Suprapubic skin (tissue), 4 donors: ENCODE measurements around the gene CEL. TPM values are rescaled to one million over a fixed set of nuclear protein-coding genes. Genes with fewer than 3 reads are reported as not detected.
"Not testable (repeated sequence)": the region's sequence is repeated elsewhere in the genome, so short reads cannot be mapped to it uniquely, and the experiment has no call there.

ENCODE experiments used
- DNase-seq, 2 donors: peaks; one replicate each; pipeline ENCODE4 v3.0.0-alpha.2; 2019; ENCODE audit warnings: low spot score in 2 of 2
- H3K27ac ChIP-seq: fragments of 200-600 bp; sonication (generic); one replicate; pipeline ENCODE4 v1.5.1; 2019
- H3K27me3 ChIP-seq: fragments of 200-600 bp; sonication (generic); one replicate; pipeline ENCODE4 v1.5.1; 2019
- H3K36me3 ChIP-seq: fragments of 200-600 bp; sonication (generic); one replicate; pipeline ENCODE4 v1.5.1; 2019
- H3K4me1 ChIP-seq: fragments of 200-600 bp; sonication (generic); one replicate; pipeline ENCODE4 v1.5.1; 2019
- H3K4me3 ChIP-seq: fragments of 200-600 bp; sonication (generic); one replicate; pipeline ENCODE4 v1.5.1; 2019; ENCODE audit warnings: mild to moderate bottlenecking
- H3K9me3 ChIP-seq: fragments of 200-600 bp; sonication (generic); one replicate; pipeline ENCODE4 v1.5.1; 2019
- CTCF ChIP-seq, 2 donors: fragments of 200-600 bp in 1 of 2; fragments of 450-650 bp in 1 of 2; sonication (generic) in 1 of 2; IDR thresholded peaks; one replicate each; pipeline ENCODE4 v1.5.1; 2016 to 2019; ENCODE audit warnings: antibody characterized with exemption in 2 of 2, mild to moderate bottlenecking in 1 of 2, moderate library complexity in 1 of 2
- EP300 ChIP-seq: sonication (generic); formaldehyde crosslinking; IDR thresholded peaks from one replicate; pipeline ENCODE4 v1.6.1; 2017; ENCODE audit warnings: antibody characterized with exemption
- POLR2A ChIP-seq, 2 donors: fragments of 450-650 bp; IDR thresholded peaks; one replicate each; pipeline ENCODE4 v1.6.1; 2017; ENCODE audit warnings: antibody characterized with exemption in 2 of 2, mild to moderate bottlenecking in 2 of 2, moderate library complexity in 2 of 2
- POLR2AphosphoS5 ChIP-seq, 3 donors: sonication (generic); formaldehyde crosslinking; IDR thresholded peaks; one replicate each; pipeline ENCODE4 v1.6.1; 2017; ENCODE audit warnings: antibody characterized with exemption in 3 of 3
- WGBS: methylation state at CpG from one replicate; pipeline ENCODE4 v1.1.5; 2018; 5-methylcytosine and 5-hydroxymethylcytosine counted together
- total RNA-seq, 4 donors: library from RNA; depleted of rRNA; stranded (reverse); fragments of >200 nt; gene quantifications; one replicate each; pipeline ENCODE4 v1.1.0, GENCODE V29; 2016

The CEL gene
- total RNA-seq, 4 donors from 2014 or later = 5.2 to 10.7 (median 5.9) TPM

GRCh38 chr9:133035669-133036068, 26.1 kb upstream of the CEL start:
- 74% methylated on average over 6 of the region's 6 CpGs for WGBS
- Histone ChIP-seq H3K9me3 (no peaks in the 10 kb centered on the region), H3K4me1 (peaks cover 27% of the 10 kb centered on the region), H3K4me3 (no peak overlapping the region), H3K36me3 (no peaks in the 10 kb centered on the region), H3K27me3 (no peaks in the 10 kb centered on the region), H3K27ac (no peak overlapping the region)
- DNase-seq = peak in 1 of 2 donors; percentile 7
- no peak for TF ChIP-seq CTCF (IDR thresholded peaks at IDR 0.05)
- TF ChIP-seq EP300 = no peak
- no peak for TF ChIP-seq POLR2A (IDR thresholded peaks at IDR 0.05)
- TF ChIP-seq POLR2AphosphoS5 (IDR thresholded peaks at IDR 0.05) = no peak

- H3K36me3 ChIP-seq = peaks cover 12% of the 10 kb centered on the region
- no peak overlapping the region for H3K27ac ChIP-seq
- no peaks in the 10 kb centered on the region for H3K27me3 ChIP-seq
- DNase-seq = no peak
- H3K9me3 ChIP-seq = no peaks in the 10 kb centered on the region
- 91% methylated on average over 25 of the region's 25 CpGs for WGBS
- H3K4me1 ChIP-seq = peaks cover 8% of the 10 kb centered on the region
- TF ChIP-seq EP300 (no peak), CTCF (IDR thresholded peaks at IDR 0.05) (no peak), POLR2AphosphoS5 (IDR thresholded peaks at IDR 0.05) (no peak), POLR2A (IDR thresholded peaks at IDR 0.05) (no peak)
- no peak overlapping the region for H3K4me3 ChIP-seq
Measured at GRCh38 chr9:133037775-133038515, 23.8 kb upstream of the CEL start.

- 85% methylated on average over 12 of the region's 12 CpGs for WGBS
- H3K9me3 ChIP-seq, H3K27me3 ChIP-seq, H3K27ac ChIP-seq, H3K4me1 ChIP-seq, H3K4me3 ChIP-seq, DNase-seq: not testable (repeated sequence)
- TF ChIP-seq CTCF (IDR thresholded peaks at IDR 0.05) = peak; percentile 20 to 55
- peaks cover 43% of the 10 kb centered on the region for H3K36me3 ChIP-seq
Measured at GRCh38 chr9:133040892-133041479, 20.8 kb upstream of the CEL start.

- no peak for DNase-seq
- no peaks in the 10 kb centered on the region for H3K4me1 ChIP-seq
- no peak overlapping the region for H3K4me3 ChIP-seq
- H3K9me3 ChIP-seq = no peaks in the 10 kb centered on the region
- H3K36me3 ChIP-seq = peaks cover 53% of the 10 kb centered on the region
- no peak overlapping the region for H3K27ac ChIP-seq
- no peak for TF ChIP-seq POLR2AphosphoS5 (IDR thresholded peaks at IDR 0.05)
- no peak for TF ChIP-seq EP300
- no peak for TF ChIP-seq POLR2A (IDR thresholded peaks at IDR 0.05)
- no peak for TF ChIP-seq CTCF (IDR thresholded peaks at IDR 0.05)
- H3K27me3 ChIP-seq = no peaks in the 10 kb centered on the region
- WGBS = 97% methylated on average over 8 of the region's 9 CpGs
Measured at GRCh38 chr9:133041958-133042357, 19.8 kb upstream of the CEL start.

- Histone ChIP-seq H3K27me3 (no peaks in the 10 kb centered on the region), H3K36me3 (peaks cover 57% of the 10 kb centered on the region), H3K27ac (no peak overlapping the region), H3K4me1 (no peaks in the 10 kb centered on the region), H3K9me3 (no peaks in the 10 kb centered on the region), H3K4me3 (no peak overlapping the region)
- WGBS = 82% methylated on average over 8 of the region's 8 CpGs
- TF ChIP-seq POLR2AphosphoS5 (IDR thresholded peaks at IDR 0.05) (no peak), POLR2A (IDR thresholded peaks at IDR 0.05) (no peak), EP300 (no peak), CTCF (IDR thresholded peaks at IDR 0.05) (no peak)
- no peak for DNase-seq
Measured at GRCh38 chr9:133042676-133043075, 19.1 kb upstream of the CEL start.
